K562 (cell line): Measurements from ENCODE around the gene LPIN2. TPM values are rescaled to one million over a fixed set of nuclear protein-coding genes. Genes with fewer than 3 reads are reported as not detected.

Source experiments
- FOXK1 ChIP-seq: sonication (generic); formaldehyde crosslinking; IDR thresholded peaks from 2 replicates; pipeline ENCODE4 v1.8.0; 2022; ENCODE audit warnings: missing genetic modification reagents, mild to moderate bottlenecking, borderline replicate concordance
- FOXP4 ChIP-seq: sonication (generic); formaldehyde crosslinking; IDR thresholded peaks from 2 replicates; pipeline ENCODE4 v1.8.0; 2022; ENCODE audit warnings: mild to moderate bottlenecking, missing genetic modification reagents, borderline replicate concordance
- GATA2 ChIP-seq: sonication (generic); formaldehyde crosslinking; IDR thresholded peaks from 2 replicates; pipeline ENCODE4 v1.4.0; 2020; ENCODE audit warnings: mild to moderate bottlenecking, missing genetic modification reagents
- HDAC3 ChIP-seq: fragments of 450-650 bp; IDR thresholded peaks from 2 replicates; pipeline ENCODE4 v1.6.1; 2018; ENCODE audit warnings: borderline replicate concordance, mild to moderate bottlenecking, moderate library complexity; ENCODE audit not compliant: partially characterized antibody
- MYBL2 ChIP-seq, 2 experiments: fragments of 450-650 bp in 1 of 2; sonication (generic) in 1 of 2; formaldehyde crosslinking in 1 of 2; IDR thresholded peaks; 2 replicates each; pipeline versions ENCODE4 v1.6.1 to v1.8.1; 2017 to 2022; ENCODE audit warnings: borderline replicate concordance in 1 of 2, inconsistent platforms in 1 of 2, low read depth in 1 of 2, mild to moderate bottlenecking in 1 of 2, missing genetic modification reagents in 1 of 2, moderate library complexity in 1 of 2
- NFIC ChIP-seq: fragments of 450-650 bp; IDR thresholded peaks from 2 replicates; pipeline ENCODE4 v1.6.1; 2017; ENCODE audit warnings: mild to moderate bottlenecking, inconsistent platforms
- NFRKB ChIP-seq: fragments of 450-650 bp; IDR thresholded peaks from 2 replicates; pipeline ENCODE4 v1.6.1; 2016; ENCODE audit warnings: low read depth
- RCOR1 ChIP-seq, 2 experiments: IDR thresholded peaks; 2 replicates each; pipeline ENCODE4 v1.6.1; 2012; ENCODE audit warnings: low read depth in 2 of 2, low read length in 2 of 2, borderline replicate concordance in 1 of 2, improper control_type of control experiment in 1 of 2
- SMARCA4 ChIP-seq: fragments of 450-650 bp; IDR thresholded peaks from 2 replicates; pipeline ENCODE4 v1.6.1; 2016
- SNAPC5 ChIP-seq: fragments of 250-450 bp; sonication (Bioruptor Pico); IDR thresholded peaks from 2 replicates; pipeline ENCODE4 v1.8.0; 2021; ENCODE audit warnings: moderate library complexity, mild to moderate bottlenecking, inconsistent platforms
- SRSF7 ChIP-seq: fragments of 200-400 bp; formaldehyde crosslinking; optimal IDR thresholded peaks from 2 replicates; pipeline ENCODE3; 2017; ENCODE audit warnings: mild to moderate bottlenecking, low read depth, low read length
- STAT5B ChIP-seq: fragments of 250-450 bp; sonication (Bioruptor Pico); IDR thresholded peaks from 2 replicates; pipeline ENCODE4 v1.8.0; 2021; ENCODE audit warnings: mild to moderate bottlenecking, inconsistent platforms
- TAF9B ChIP-seq: fragments of 450-650 bp; IDR thresholded peaks from 2 replicates; pipeline ENCODE4 v1.6.1; 2018; ENCODE audit warnings: mild to moderate bottlenecking; ENCODE audit not compliant: partially characterized antibody
- ZNF77 ChIP-seq: fragments of 250-450 bp; sonication (Bioruptor Pico); IDR thresholded peaks from 2 replicates; pipeline ENCODE4 v1.5.0; 2020
- polyA plus RNA-seq, 8 experiments: library from polyadenylated mRNA; depleted of rRNA in 4 of 8; stranded (reverse) in 5 of 8; unstranded in 3 of 8; fragments of >200 nt; fragmentation: Nextera tagmentation in 2 of 8; fragmentation: Illumina TruSeq in 1 of 8; extraction: Ambion mirVana in 2 of 8; extraction: Trizol in 1 of 8; gene quantifications; 2 replicates each; pipeline versions ENCODE4 v1.2.1 to v1.2.3, GENCODE V29; 2011 to 2014; ENCODE audit warnings: inconsistent platforms in 1 of 8, missing spikeins in 1 of 8
- total RNA-seq, 7 experiments: library from RNA; depleted of rRNA in 6 of 7; stranded (reverse); fragments of >200 nt in 6 of 7; fragmentation: Illumina TruSeq in 2 of 7; extraction: Trizol in 2 of 7; gene quantifications; 2 replicates each; pipeline versions ENCODE4 v1.2.1 to v1.2.3, GENCODE V29; 2011 to 2021; ENCODE audit warnings: low replicate concordance in 1 of 7
- TF ChIP-seq, protein P1 (sequence below): fragments of 450-650 bp; IDR thresholded peaks from 2 replicates; pipeline ENCODE4 v1.6.1; 2017; ENCODE audit warnings: antibody characterized with exemption, mild to moderate bottlenecking
- TF ChIP-seq, protein P2 (sequence below): fragments of 250-450 bp; sonication (Bioruptor Pico); IDR thresholded peaks from 2 replicates; pipeline ENCODE4 v1.4.0; 2020; ENCODE audit warnings: borderline replicate concordance
- TF ChIP-seq, protein P3 (sequence below): IDR thresholded peaks from 3 replicates; pipeline ENCODE4 v1.6.1; 2011; ENCODE audit warnings: borderline replicate concordance, mild to moderate bottlenecking; ENCODE audit not compliant: insufficient read length, insufficient read depth

The LPIN2 gene
- total and polyA plus RNA-seq, 9 of the 15 experiments (the other 6 are each of a cell fraction or from before 2014, with no cell fraction given): 5.2 to 34.8 (median 24.6) TPM

- TF ChIP-seq, protein P1, sequence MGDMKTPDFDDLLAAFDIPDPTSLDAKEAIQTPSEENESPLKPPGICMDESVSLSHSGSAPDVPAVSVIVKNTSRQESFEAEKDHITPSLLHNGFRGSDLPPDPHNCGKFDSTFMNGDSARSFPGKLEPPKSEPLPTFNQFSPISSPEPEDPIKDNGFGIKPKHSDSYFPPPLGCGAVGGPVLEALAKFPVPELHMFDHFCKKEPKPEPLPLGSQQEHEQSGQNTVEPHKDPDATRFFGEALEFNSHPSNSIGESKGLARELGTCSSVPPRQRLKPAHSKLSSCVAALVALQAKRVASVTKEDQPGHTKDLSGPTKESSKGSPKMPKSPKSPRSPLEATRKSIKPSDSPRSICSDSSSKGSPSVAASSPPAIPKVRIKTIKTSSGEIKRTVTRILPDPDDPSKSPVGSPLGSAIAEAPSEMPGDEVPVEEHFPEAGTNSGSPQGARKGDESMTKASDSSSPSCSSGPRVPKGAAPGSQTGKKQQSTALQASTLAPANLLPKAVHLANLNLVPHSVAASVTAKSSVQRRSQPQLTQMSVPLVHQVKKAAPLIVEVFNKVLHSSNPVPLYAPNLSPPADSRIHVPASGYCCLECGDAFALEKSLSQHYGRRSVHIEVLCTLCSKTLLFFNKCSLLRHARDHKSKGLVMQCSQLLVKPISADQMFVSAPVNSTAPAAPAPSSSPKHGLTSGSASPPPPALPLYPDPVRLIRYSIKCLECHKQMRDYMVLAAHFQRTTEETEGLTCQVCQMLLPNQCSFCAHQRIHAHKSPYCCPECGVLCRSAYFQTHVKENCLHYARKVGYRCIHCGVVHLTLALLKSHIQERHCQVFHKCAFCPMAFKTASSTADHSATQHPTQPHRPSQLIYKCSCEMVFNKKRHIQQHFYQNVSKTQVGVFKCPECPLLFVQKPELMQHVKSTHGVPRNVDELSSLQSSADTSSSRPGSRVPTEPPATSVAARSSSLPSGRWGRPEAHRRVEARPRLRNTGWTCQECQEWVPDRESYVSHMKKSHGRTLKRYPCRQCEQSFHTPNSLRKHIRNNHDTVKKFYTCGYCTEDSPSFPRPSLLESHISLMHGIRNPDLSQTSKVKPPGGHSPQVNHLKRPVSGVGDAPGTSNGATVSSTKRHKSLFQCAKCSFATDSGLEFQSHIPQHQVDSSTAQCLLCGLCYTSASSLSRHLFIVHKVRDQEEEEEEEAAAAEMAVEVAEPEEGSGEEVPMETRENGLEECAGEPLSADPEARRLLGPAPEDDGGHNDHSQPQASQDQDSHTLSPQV: no peak
- TF ChIP-seq RCOR1 (IDR thresholded peaks at IDR 0.05; ENCODE audit: borderline replicate concordance in 1 of 2, low read depth in 2 of 2, low read length in 2 of 2) (peak in 1 of 2 experiments; percentile 43; a peak in 1 of 4 replicates), SNAPC5 (no peak), ZNF77 (CRISPR knock-in tag) (no peak), SRSF7 (no peak), GATA2 (CRISPR knock-in tag) (0 out of 2 replicates have a peak, but pooled peaks have one; percentile 21), FOXK1 (no peak), TAF9B (no peak), MYBL2 (IDR thresholded peaks at IDR 0.05; ENCODE audit: low read depth) (no peak), MYBL2 (CRISPR knock-in tag; IDR thresholded peaks at IDR 0.05; ENCODE audit: borderline replicate concordance) (no peak), SMARCA4 (no peak), STAT5B (CRISPR knock-in tag) (no peak), HDAC3 (no peak), FOXP4 (no peak), NFIC (peak; percentile 55), NFRKB (no peak)
- TF ChIP-seq, protein P2, sequence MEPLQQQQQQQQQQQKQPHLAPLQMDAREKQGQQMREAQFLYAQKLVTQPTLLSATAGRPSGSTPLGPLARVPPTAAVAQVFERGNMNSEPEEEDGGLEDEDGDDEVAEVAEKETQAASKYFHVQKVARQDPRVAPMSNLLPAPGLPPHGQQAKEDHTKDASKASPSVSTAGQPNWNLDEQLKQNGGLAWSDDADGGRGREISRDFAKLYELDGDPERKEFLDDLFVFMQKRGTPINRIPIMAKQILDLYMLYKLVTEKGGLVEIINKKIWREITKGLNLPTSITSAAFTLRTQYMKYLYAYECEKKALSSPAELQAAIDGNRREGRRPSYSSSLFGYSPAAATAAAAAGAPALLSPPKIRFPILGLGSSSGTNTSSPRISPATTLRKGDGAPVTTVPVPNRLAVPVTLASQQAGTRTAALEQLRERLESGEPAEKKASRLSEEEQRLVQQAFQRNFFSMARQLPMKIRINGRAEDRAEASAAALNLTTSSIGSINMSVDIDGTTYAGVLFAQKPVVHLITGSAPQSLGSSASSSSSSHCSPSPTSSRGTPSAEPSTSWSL (CRISPR knock-in tag): no peak
- TF ChIP-seq, protein P3, sequence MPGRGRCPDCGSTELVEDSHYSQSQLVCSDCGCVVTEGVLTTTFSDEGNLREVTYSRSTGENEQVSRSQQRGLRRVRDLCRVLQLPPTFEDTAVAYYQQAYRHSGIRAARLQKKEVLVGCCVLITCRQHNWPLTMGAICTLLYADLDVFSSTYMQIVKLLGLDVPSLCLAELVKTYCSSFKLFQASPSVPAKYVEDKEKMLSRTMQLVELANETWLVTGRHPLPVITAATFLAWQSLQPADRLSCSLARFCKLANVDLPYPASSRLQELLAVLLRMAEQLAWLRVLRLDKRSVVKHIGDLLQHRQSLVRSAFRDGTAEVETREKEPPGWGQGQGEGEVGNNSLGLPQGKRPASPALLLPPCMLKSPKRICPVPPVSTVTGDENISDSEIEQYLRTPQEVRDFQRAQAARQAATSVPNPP: no peak
Observed at GRCh38 chr18:2970772-2971659, 41.9 kb downstream of the LPIN2 start (continued).
